Adrenal gland (tissue), 5 donors: ENCODE measurements around the gene CDKAL1.

Experiments
- CTCF ChIP-seq, 6 experiments: fragments of 450-650 bp in 4 of 6; fragments of 200-600 bp in 2 of 6; sonication (generic) in 1 of 6; IDR thresholded peaks; 1 replicate in 5 of 6; 2 replicates in 1 of 6; pipeline versions ENCODE4 v1.5.1 to v1.8.0; 2016 to 2021; ENCODE audit warnings: antibody characterized with exemption in 6 of 6, mild to moderate bottlenecking in 2 of 6, moderate library complexity in 1 of 6
- POLR2A ChIP-seq, 2 donors: fragments of 450-650 bp; IDR thresholded peaks; one replicate each; pipeline ENCODE4 v1.6.1; 2017; ENCODE audit warnings: antibody characterized with exemption in 2 of 2, mild to moderate bottlenecking in 2 of 2, moderate library complexity in 1 of 2
- donor health status: DM: no; HTN: no; CAD: no.

DNA sequence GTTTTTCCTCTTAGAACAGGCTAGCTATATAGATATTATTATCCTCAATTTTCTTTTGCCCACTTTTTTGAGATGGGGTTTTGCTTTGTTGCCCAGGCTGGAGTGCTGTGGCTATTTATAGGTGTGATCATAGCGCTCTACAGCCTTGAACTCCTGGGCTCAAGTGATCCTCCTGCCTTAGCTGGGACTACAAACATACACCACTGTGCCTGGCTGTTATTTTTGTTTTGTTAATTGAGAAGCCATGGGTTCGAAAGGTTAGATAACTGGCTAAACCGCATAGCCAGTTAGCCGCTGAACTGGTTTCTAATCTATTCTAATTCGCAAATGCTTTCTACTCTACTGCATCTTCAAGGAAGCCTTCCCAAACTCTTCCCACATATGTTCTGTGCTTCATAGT is 425.8 kb downstream of the CDKAL1 start:
- no peak for TF ChIP-seq CTCF (IDR thresholded peaks at IDR 0.05)
- TF ChIP-seq POLR2A (IDR thresholded peaks at IDR 0.05): no peak
